Measurements from ENCODE around the gene CNOT2.

Gene CNOT2

GRCh38 chr12:70305794-70306193 is 62.6 kb downstream of the CNOT2 start:
- DNase-seq (ENCODE audit: low spot score): no peak

DNA sequence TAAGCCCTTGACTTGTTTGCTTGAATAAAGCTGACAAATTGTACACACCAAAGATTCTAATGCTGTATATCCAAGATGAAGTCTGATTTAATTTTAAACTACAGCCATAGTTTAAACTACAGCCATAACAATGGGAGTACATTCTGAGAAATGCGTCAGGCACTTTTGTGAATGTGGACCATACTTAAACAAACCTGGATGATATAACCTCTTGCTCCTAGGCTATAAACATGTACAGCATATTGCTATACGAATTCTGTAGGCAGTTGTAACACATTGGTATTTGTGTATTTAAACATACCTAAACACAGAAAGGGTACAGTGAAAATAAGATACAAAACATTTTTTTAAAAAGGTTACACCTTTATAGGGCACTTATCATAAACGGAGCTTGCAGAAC is 63.4 kb downstream of the CNOT2 start:
- DNase-seq (ENCODE audit: low spot score): no peak

DNA sequence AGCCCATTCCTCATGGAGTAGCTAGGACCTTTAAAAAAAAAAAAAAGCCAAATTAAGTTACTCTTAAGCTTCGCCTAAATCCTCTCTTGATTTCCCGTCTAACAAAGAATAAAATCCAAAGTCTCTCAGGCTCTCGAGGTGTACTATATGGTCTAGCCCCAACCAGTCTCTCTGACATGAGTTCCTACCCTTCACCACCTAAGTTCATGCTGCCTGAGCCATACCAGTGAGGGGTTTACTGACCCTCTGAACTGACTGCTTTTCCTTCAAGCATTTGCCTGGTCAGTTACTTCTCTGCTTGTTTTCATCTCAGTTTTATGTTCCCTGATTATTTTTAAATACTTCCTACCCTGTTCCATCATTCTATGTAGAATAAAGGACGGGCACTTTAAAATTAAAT is 64.6 kb downstream of the CNOT2 start:
- DNase-seq (ENCODE audit: low spot score): no peak

DNA sequence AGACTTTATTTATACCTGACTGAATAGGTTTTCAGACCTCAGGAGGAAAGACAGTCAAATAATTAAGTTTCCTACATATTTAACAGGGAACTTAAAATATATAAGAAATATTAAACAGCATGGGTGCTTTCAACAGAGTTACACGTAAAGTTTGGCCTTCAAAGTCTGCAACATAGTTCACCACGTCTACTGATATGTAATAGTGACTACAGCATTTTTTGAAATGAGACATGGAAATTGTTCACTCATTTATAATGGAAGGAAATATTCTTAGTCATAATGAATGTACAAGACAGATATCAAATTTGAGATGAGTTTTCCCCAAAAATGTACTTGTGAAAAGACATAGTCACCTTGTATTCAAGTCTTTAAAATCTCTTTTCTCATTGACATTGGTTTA is 66.1 kb downstream of the CNOT2 start:
- no peak for DNase-seq (ENCODE audit: low spot score)

- no peak for DNase-seq (ENCODE audit: low spot score)
Measured at GRCh38 chr12:70314145-70314544, 70.9 kb downstream of the CNOT2 start.

GRCh38 chr12:70317781-70318180 is 74.5 kb downstream of the CNOT2 start:
- DNase-seq (ENCODE audit: low spot score): no peak

DNA sequence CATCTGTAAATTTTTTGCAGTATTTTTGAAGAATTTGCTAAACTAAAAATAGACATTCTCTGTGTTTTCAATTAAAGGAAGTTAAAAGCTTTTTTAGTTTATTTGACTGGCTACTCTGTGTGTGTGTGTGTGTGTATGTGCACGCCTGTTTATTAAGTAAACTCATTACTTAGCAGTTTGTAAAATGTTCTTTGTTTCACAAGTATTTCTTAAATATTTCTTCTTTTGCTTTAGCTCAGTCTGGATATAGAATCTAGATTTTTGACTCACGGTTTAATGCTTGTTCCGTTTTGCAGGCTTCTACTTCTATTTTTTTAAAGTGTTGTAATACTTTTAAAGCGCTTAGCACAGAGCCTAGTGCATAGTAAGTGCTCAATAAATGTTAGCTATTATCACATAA is 76.4 kb downstream of the CNOT2 start:
- DNase-seq (ENCODE audit: low spot score): no peak

DNA sequence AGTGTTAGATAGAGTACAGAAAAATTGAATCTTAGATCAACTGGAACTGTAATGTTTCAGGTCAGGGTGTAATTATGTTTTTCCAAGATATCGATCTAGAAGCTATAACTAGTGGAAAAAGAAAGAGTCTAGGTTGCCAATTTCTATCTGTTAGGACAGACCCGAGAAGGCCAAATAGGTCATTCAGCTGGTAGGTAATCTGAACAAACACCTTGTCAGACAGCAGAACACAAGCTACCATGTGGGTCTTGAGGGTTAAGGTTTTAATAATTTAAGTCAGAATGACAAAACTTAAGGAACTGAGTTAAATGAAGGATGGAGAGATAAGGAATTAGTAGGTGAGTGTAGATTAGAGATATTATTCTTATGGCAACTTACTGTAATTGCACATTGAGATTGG is 78.0 kb downstream of the CNOT2 start:
- no peak for DNase-seq (ENCODE audit: low spot score)

DNA sequence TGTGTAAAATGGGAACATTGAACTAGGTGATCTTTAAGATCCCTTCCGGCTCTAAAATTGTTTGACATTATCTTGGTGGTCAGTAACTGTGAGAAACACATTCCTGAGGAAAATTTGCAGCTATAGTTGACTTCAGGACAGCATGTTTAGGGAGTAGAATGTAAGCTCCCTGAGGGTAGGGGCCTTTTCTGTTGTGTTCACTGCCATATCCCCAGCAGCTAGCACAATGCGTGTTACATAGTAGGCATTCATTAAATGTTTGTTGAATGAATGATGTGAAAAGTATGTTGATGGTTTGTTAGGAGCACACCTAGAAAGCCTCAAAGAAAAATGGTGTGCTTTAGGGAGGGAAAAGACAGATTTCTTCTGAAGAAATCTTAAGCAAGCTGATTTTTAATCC is 84.3 kb downstream of the CNOT2 start:
- DNase-seq (ENCODE audit: low spot score): no peak

DNA sequence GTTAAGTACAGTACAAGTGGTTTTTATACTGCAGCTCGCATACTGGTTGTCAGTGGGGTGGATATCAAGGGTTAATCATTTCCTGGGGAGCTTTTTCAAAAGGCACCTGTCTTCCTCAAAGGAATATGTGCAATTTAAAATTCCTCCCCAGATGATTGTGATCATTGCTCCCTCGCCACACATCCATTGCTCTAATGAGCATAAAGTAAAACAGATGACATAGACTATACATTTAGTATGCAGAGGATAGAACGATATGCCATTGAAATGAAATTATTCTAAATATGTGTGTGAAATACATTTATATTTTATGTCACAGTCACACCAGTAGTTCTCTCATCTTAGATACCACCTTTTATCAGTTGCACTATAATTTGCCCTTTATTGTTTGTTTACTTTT is 86.5 kb downstream of the CNOT2 start:
- no peak for DNase-seq (ENCODE audit: low spot score)

DNA sequence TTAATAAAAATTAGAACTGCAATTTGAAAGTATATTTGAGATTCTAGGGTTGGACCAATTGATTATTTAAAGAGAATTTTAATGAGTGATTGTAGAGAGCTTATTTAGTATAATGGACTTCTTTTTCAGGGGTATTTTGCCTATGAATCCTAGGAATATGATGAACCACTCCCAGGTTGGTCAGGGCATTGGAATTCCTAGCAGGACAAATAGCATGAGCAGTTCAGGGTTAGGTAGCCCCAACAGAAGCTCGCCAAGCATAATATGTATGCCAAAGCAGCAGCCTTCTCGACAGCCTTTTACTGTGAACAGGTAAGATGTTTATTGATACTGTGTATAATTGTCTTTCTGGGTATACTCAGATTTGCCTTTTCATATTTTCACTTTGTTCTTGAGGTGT is 86.9 kb downstream of the CNOT2 start:
- DNase-seq (ENCODE audit: low spot score): no peak

GRCh38 chr12:70332236-70332635 is 89.0 kb downstream of the CNOT2 start:
- DNase-seq (ENCODE audit: low spot score): no peak

DNA sequence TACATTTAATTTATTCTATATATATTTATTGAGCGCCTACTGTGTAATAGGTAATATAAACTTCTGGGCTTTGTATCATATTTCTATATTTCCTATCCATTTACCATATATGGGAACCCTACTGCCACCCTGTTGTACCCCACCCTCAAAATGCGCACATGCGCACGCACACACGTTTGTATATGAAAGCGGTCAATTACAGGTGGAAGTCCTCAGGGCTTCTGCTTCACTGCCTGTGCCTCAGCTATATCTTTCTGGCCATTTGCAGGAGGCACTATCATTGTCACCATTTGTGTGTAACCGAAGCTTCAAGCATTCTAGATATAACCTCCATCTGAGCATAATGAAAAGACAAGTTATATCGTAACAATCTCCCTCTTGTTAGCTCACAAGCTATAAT is 91.5 kb downstream of the CNOT2 start:
- DNase-seq (ENCODE audit: low spot score): no peak

GRCh38 chr12:70338531-70338930 is 95.3 kb downstream of the CNOT2 start:
- no peak for DNase-seq (ENCODE audit: low spot score)

DNA sequence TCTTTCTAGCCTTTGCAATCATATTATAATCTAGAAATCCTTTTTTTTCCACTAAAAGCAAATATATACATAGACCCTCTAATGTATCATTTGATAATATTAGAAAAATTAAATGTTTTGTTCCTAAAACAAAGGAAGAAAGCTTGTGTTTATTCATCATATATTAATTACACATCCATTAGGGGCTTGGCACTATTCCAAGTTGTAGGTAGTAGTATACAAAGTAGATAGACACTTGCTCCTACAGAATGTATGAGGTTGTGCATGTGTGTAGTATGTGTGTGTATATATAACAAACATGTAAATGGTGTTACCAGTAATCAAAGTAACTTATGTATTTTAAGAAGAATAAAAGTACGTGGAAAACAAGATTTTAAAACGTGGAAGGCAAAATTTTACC is 107.8 kb downstream of the CNOT2 start:
- no peak for DNase-seq (ENCODE audit: low spot score)

GRCh38 chr12:70353780-70354660 is 110.8 kb downstream of the CNOT2 start:
- DNase-seq (ENCODE audit: low spot score): no peak

- no peak for DNase-seq (ENCODE audit: low spot score)
Measured at GRCh38 chr12:70354787-70355186, 111.6 kb downstream of the CNOT2 start.

- no peak for DNase-seq (ENCODE audit: low spot score)
Measured at GRCh38 chr12:70355972-70356371, 112.7 kb downstream of the CNOT2 start.

DNA sequence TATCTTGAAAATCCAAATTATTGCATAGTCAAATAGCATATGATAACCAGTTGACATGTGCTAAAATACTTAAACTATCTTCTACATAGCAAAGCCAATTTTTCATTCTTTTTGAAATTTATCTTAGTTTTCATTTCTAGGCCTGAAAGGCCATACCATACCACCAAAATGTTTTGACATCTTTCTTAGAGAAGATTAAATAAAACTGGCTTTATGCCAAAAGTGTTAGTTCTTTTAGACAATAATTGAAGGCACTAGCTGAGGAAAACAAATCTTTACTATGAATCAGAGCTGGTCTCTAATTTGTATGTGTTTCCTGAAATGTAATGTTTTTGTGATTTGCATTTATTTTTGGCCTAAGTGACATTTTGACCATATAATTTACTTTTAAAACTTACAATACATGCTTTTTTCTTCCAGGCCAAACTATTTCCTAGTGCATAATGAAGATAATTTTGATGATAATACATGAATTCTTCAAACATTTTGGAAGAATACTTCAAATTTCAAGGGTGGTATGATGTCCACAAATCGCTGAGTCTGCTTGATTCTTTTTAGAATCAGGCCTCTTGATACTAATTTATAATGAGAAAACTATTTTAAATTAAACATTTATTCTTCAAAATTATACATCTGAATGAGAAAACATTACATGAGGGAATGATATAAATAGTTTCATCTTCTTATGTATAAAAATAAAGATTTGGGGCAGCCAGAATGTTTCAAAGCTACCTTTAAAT is 116.4 kb downstream of the CNOT2 start:
- DNase-seq (ENCODE audit: low spot score): no peak

DNA sequence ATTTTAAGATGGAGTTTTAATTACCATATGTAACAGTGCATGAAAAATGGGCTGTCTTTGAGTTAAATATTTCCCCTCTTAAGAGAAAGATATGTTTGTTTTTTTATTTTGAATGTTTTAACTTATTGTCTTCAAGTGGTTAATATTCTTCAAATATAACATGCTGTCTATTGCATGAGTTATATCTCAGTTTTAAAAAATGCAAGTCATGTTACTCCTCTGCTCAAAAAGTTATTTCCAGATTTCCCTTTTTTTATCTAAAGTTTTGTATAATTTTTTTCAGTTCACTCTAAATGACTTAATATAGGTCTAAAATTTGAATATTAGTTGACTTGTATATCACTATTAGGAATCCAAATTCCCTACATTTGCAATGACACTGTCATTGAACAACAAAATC is 117.0 kb downstream of the CNOT2 start:
- no peak for DNase-seq (ENCODE audit: low spot score)

DNA sequence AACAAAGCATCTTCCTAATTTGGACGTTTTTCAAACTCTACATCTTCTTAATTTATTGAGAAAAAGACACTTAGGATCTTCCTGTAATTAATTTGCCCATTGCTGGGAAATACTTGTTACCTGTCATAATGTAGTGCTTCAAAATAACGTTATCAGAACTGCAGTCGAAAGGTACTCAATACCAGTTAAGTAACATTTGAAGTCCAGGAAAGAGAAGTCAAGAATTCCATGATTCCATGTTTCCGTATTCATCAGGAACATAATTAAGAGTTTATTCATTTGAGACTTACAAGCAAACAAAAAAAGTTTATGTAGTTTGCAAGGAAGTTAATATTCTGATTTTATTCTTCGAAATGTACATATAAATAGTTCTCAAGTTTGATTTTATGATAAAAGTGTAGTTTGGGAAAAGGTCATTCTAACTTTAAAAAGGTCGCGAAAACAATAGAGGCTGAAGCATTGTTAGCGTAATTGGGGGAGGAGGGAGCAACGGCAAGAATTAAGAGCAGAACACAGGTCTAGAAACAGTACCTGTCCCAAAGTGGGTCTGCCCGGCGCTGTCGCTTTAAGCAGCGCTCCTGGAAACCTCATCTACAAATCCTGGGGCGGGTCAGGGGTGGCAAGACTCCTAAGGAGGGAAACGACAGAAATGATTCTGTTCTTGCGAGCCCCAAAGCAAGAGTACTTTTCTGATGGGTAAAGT is 121.6 kb downstream of the CNOT2 start:
- no peak for DNase-seq (ENCODE audit: low spot score)

- no peak for DNase-seq (ENCODE audit: low spot score)
Measured at GRCh38 chr12:70365398-70365647, 122.1 kb downstream of the CNOT2 start.

All from cerebellar cortex (tissue), 1 donor.